SU-DHL-6 (cell line): Measurements from ENCODE around the gene CCDC187.

Source experiments
- EZH2phosphoT487 ChIP-seq: fragments of 200-600 bp; sonication (generic), shearing (Covaris generic); conservative IDR thresholded peaks from 2 replicates; pipeline ENCODE4 v1.6.1; 2018; ENCODE audit warnings: mild to moderate bottlenecking, antibody characterized with exemption, low read length, moderate library complexity, mixed read lengths
- TF ChIP-seq, protein P1 (sequence below): fragments of 200-600 bp; sonication (generic); IDR thresholded peaks from one replicate; pipeline ENCODE4 v1.5.1; 2017; ENCODE audit warnings: antibody characterized with exemption, mild to moderate bottlenecking, low read length, moderate library complexity; ENCODE audit not compliant: insufficient read depth, poor library complexity, severe bottlenecking

DNA sequence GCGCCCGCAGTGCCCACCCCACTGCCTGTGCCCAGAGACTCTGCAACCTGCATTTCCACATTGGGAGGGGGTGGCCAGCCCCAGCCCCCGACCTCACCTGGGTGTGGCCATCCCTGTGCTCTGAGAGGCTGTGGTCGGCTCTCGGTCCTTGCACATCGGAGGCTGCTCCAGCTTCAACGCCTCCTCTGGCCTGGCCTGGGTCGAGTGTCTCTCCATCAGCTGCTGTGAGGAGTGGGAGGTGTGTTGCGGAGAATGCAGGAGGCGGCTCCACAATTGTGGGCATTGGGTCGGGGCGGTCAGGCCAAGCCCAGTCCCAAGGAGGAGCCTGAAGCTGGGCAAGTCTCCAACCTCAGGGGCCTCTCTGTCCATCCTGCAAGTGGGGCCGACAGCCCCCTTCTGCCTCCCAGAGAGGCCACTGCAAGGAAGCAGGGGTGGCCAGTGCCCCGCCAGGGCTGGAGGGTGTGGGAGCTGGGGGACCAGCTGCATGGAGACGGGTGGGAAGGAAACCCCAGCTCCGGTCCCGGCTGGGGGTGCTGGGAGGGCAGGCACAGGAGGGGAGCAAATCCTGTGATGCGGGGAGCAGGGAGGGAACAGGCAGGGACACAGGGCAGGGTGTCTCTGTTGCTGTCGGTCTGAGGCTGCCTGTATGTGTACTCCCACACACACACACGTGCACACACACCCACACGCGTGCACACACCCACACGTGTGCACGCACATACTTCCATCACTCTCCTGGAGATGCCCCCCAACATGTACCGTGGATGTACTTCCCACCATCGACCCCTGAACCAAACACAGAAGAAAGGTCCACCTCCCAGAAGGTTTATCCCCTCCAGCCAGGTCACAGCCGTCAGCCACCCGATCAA, 28.9 kb downstream of the CCDC187 start:
- TF ChIP-seq, protein P1, sequence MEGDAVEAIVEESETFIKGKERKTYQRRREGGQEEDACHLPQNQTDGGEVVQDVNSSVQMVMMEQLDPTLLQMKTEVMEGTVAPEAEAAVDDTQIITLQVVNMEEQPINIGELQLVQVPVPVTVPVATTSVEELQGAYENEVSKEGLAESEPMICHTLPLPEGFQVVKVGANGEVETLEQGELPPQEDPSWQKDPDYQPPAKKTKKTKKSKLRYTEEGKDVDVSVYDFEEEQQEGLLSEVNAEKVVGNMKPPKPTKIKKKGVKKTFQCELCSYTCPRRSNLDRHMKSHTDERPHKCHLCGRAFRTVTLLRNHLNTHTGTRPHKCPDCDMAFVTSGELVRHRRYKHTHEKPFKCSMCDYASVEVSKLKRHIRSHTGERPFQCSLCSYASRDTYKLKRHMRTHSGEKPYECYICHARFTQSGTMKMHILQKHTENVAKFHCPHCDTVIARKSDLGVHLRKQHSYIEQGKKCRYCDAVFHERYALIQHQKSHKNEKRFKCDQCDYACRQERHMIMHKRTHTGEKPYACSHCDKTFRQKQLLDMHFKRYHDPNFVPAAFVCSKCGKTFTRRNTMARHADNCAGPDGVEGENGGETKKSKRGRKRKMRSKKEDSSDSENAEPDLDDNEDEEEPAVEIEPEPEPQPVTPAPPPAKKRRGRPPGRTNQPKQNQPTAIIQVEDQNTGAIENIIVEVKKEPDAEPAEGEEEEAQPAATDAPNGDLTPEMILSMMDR = no peak
- TF ChIP-seq EZH2phosphoT487 = no peak
